Measurements from ENCODE around the gene MMUT.
"Not testable (repeated sequence)": the region's sequence is repeated elsewhere in the genome, so short reads cannot be mapped to it uniquely, and the experiment has no call there.

Gene MMUT

DNA sequence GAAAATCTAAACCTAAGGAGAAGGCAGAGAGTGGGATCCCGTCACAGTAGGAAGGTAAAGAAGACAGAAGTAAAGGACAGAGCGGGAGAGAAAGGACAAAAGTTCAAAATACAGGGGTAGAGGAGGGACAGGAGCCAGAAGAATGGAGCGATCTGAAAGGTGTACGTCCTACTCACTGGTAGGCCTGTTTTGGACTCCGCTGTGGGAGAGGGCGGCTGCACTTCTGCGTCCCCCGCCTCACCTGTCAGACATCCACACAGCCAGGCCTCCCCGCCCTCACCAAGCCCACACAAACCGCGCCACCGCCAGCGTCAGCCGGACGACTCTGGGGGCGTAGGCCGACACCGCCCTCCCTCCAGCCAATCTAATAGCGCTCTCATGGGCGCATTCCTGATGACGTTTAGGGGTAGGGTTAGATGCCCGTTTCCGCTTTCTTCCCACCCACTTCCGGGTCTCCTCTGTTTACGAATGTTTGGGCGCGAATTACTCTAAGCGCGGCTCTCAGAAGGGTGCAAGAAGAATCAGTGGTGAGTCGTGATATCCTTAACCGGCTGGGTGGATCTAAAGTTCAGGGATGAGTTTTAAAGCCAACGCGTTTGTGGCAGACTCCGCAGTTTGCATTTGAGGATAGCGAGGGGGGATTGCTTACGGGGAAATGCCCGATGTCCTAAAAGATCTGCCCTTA is at the start of gene MMUT, which contains the start of gene CENPQ:
MMUT (minus strand) TSS at position 327 of the 685 bp plus-strand sequence. CDS start 3,787 bp downstream, outside the sequence.
CENPQ (plus strand) TSS at position 444 of the 685 bp plus-strand sequence. CDS start 6,807 bp downstream, outside the sequence.
- DNase-seq (ENCODE audit: low read depth) = peak; percentile 83

- no peak for DNase-seq (ENCODE audit: low read depth)
Observed at GRCh38 chr6:49509342-49509741, 46.3 kb upstream of the MMUT start.

DNA sequence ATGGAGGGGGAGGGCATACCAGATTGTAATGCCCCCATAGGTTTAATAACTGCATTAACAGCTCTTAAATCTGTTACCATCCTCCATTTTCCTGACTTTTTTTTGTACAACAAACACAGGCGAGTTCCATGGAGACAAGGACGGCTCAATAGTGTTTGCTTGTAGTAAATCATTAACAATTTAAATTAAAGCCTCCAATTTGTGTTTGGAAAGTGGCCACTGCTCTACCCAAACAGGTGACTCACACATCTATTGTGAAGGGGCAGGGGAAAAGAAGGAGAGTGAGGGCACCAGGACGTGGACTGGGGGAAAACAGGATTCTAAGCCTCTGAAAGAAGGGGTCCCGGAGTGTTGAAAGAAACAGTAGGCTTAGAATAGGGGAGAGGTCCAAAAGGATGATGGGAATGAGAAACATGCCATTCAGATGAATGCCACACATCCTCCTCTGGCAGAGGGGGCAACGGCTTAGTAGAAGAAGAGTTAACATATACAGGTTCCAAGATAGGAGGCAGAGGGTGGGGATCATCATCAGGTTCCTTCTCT is 43.6 kb upstream of the MMUT start:
- no peak for DNase-seq (ENCODE audit: low read depth)

DNA sequence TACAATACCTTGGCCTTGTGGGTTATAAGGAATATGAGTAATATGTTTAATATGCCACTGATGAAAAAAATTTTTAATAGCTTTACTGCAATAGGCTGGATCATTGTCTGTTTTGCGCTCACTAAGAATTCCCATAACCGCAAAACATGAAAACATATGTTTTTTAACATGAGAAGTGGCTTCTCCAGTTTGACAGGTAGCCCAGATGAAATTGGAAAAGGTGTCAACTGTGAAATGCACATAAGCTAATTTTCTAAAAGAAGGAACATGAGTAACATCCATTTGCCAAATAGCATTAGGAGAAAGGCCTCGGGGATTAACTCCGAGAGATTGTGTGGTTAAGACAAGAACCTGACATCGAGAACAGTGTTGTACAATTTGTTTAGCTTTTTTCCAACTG is 41.6 kb upstream of the MMUT start:
- DNase-seq (ENCODE audit: low read depth) = no peak

GRCh38 chr6:49499623-49500022 is 36.6 kb upstream of the MMUT start, which contains the start of gene GLYATL3:
Gene GLYATL3, plus strand, starts transcription at chr6:49499923. Its CDS starts 12,068 bp downstream, at chr6:49511991.
- no peak for DNase-seq (ENCODE audit: low read depth)

DNA sequence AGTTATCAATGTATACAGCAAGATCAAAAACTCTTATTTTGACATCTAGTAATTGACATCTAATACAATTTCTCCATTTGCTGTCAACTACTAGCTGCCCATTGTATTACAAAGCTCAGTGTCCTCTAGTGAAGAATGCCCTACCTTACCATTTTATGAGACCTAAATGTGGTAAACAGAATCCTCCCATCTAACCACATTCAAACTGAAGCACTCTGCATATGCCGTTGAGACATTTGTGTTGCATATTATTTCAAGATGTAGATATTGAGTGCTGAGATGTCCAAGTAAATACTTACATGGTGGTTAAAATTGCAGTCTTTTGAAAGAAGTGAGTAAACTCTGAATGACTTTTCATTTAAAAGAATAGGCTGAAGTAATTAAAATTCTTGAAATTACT is 36.1 kb upstream of the MMUT start:
- no peak for DNase-seq (ENCODE audit: low read depth)

DNA sequence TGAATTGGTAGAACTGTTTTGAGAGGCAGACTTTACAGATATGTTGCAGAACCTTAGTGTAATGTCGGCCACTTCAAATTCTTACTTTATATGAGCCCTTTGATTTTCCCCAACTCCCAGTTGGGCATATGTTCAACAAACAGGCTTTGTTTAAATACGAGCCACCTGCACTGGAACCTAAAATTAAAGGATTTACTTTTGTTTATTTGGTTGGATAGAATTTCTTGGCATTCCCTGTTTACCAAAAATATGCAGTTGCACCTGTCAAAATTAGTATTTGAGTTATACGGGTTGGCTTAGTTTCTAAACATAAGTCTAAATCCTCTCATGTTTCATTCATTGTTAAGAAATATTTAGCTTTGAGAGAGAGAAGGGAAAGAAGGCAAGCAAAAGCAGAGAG is 34.3 kb upstream of the MMUT start:
- DNase-seq (ENCODE audit: low read depth) = no peak

GRCh38 chr6:49490633-49491032 is 27.6 kb upstream of the MMUT start:
- no peak for DNase-seq (ENCODE audit: low read depth)

- not testable (repeated sequence) for DNase-seq (ENCODE audit: low read depth)
Observed at GRCh38 chr6:49483380-49483779, 20.3 kb upstream of the MMUT start.

- not testable (repeated sequence) for DNase-seq (ENCODE audit: low read depth)
Observed at GRCh38 chr6:49481846-49482245, 18.8 kb upstream of the MMUT start.

- DNase-seq (ENCODE audit: low read depth) = no peak
Observed at GRCh38 chr6:49479308-49479970, 16.4 kb upstream of the MMUT start.

- not testable (repeated sequence) for DNase-seq (ENCODE audit: low read depth)
Observed at GRCh38 chr6:49476564-49476963, 13.5 kb upstream of the MMUT start.

- DNase-seq (ENCODE audit: low read depth) = no peak
Observed at GRCh38 chr6:49468042-49468441, 5.0 kb upstream of the MMUT start.

- DNase-seq (ENCODE audit: low read depth) = no peak
Observed at GRCh38 chr6:49464691-49465090, 1.6 kb upstream of the MMUT start.

DNA sequence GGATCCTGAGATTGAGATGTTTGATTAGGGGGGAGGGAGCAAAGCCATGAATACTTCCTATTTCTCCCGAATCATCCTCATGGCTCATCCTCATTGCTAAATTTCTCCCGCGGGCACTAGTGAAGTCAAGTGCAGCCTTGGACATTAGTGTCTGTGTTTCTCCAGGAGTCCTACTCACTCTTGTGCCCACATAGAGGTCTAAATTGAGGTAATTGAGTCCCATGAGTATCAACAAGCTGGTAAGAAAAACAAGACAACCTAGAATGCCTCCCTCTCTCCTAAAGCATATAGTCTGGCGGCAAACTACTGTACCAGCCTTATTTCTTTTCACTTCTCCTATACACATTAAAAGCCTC is 537 bp upstream of the MMUT start:
- DNase-seq (ENCODE audit: low read depth) = no peak

GRCh38 chr6:49462599-49462926 is 490 bp downstream of the MMUT start:
- no peak for DNase-seq (ENCODE audit: low read depth)

DNA sequence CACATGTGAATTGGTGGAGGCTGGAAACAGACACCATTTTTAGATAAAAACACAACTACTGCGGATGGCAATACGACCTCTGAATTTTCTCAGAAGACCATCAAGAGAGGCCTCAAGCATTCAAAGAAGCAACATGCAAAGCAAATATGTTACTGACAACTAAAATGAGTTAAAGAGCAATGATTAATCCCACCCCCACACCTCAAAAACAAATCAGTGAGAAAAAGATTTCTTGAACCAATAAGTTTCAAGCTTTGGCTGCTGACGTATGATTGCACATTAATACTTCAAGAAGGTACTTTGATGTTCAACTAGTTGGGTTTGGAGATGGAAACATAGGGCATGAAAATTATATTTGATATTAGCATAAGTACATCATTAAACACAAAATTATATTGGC is 982 bp downstream of the MMUT start:
- DNase-seq (ENCODE audit: low read depth) = no peak

DNA sequence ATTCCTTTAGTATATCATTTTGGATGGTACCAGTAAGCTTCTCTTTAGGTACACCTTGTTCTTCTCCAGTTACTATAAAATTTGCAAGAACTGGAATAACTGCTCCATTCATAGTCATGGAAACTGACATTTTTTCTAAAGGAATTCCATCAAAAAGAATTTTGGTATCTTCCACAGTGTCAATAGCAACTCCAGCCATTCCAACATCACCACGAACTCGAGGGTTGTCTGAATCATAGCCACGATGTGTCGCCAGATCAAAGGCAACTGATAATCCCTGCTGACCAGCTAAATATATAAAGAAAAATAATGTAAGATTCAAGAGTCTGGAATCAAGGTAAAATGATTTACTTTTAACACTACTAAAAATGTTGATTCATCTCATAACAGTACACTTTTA is 5.3 kb downstream of the MMUT start:
- no peak for DNase-seq (ENCODE audit: low read depth)

DNA sequence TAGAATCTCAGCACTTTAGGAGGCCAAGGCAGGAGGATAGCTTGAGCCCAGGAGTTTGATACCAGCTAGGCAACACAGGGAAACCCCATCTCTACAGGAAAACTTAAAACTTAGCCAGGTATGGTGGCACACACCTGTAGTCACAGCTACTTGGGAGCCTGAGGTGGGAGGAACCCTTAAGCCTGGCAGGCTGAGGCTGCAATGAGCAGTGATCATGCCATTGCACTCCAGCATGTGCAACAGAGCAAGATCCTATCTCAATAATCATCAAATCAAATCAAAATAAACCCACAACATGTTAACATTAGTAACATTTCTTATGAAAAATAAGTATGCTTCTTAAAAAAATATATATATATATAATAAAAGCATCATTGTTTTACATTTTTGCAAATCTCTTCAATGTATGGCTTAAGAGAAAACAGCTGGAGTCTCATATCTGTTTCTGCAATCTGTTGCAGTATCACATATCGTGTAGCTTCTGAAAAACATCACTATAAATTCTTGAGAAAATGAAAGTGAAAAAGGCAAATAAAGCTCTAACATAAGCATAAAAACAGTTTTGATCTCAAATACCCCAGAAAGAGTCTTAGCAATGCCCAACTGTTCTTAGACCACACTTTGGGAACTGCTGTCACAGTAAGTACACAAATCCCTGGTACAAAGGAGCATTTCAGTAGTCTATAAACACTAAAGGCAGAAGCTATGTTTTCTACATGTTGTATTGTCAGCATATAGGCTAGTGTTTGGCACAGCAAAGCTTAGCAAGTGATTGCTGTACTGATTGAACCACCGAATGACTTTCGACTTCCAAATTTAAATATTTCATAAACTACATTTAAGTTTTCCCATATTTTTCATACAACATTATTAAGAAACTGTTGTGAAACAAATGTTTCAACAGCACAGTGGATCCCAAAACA is 8.0 kb downstream of the MMUT start:
- no peak for DNase-seq (ENCODE audit: low read depth)

- no peak for DNase-seq (ENCODE audit: low read depth)
Observed at GRCh38 chr6:49453221-49453620, 9.8 kb downstream of the MMUT start.

DNA sequence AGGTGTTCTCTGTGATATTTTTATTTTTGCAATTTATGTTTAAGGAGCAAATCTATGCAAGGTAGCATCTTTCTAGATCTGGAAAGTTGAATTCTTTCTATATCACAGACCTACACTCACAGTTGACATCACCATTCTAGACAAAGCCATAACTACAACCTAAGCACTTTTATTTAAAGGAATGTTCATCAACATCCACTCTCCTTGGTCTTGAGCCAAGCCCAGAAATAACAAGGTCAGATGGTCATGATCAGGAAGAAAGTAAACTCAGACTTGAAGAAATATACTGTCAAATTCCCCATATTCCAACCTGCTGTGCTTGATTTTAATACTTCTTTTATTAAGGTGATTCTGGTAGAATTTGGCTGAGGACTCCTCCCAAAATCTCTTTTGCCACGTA is 32.2 kb downstream of the MMUT start:
- no peak for DNase-seq (ENCODE audit: low read depth)

DNA sequence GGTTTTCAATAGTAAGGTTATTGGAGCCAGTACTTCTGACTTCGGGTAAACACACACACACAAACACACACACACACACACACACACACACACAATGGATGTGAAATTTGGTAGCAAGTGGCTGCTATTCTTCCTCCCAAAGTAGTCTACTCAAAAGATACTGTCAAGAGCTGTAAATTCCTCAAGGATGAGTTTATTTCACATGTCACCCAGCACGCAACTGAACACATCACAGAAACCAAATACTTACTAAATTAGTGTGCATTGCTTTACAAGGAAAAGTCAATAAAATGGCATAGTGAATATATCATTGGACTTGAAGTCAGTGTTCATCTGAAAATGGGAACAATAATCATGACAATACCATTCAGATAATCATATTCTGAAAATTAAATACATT is 32.9 kb downstream of the MMUT start:
- DNase-seq (ENCODE audit: low read depth) = no peak
